SKM-1 treated with dmso at 0.1 percent for 144 hours (cell line): ENCODE measurements around the gene AFAP1.

Experiments used
- DNase-seq: peaks from one replicate; lab custom pipeline; 2025; ENCODE audit not compliant: unreplicated experiment; lab: John Stamatoyannopoulos, UW

Gene AFAP1

GRCh38 chr4:7806338-7807090 lies 133.1 kb downstream of the AFAP1 start:
- DNase-seq = no peak

GRCh38 chr4:7805533-7806337 lies 133.9 kb downstream of the AFAP1 start:
- no peak for DNase-seq

- DNase-seq = no peak
Observed at GRCh38 chr4:7804756-7805385, 134.8 kb downstream of the AFAP1 start.

GRCh38 chr4:7803992-7804755 lies 135.5 kb downstream of the AFAP1 start:
- peak; percentile 75 for DNase-seq

GRCh38 chr4:7803371-7803770 lies 136.3 kb downstream of the AFAP1 start:
- DNase-seq = no peak

- DNase-seq = peak; percentile 85
Observed at GRCh38 chr4:7802093-7802726, 137.5 kb downstream of the AFAP1 start.

GRCh38 chr4:7801641-7802040 lies 138.0 kb downstream of the AFAP1 start:
- DNase-seq = no peak

GRCh38 chr4:7801001-7801400 lies 138.7 kb downstream of the AFAP1 start:
- no peak for DNase-seq

- no peak for DNase-seq
Observed at GRCh38 chr4:7800410-7800809, 139.3 kb downstream of the AFAP1 start.

GRCh38 chr4:7799736-7800135 lies 139.9 kb downstream of the AFAP1 start:
- DNase-seq = no peak

- DNase-seq = no peak
Observed at GRCh38 chr4:7799306-7799705, 140.4 kb downstream of the AFAP1 start.

- DNase-seq = no peak
Observed at GRCh38 chr4:7798178-7798995, 141.3 kb downstream of the AFAP1 start.

GRCh38 chr4:7797330-7797729 lies 142.3 kb downstream of the AFAP1 start:
- DNase-seq = no peak

- DNase-seq = no peak
Observed at GRCh38 chr4:7795983-7796382, 143.7 kb downstream of the AFAP1 start.

- no peak for DNase-seq
Observed at GRCh38 chr4:7793186-7793585, 146.5 kb downstream of the AFAP1 start.

- DNase-seq = no peak
Observed at GRCh38 chr4:7792616-7793015, 147.0 kb downstream of the AFAP1 start.

GRCh38 chr4:7790999-7791398 lies 148.7 kb downstream of the AFAP1 start:
- no peak for DNase-seq

GRCh38 chr4:7790023-7790422 lies 149.6 kb downstream of the AFAP1 start:
- no peak for DNase-seq

GRCh38 chr4:7788694-7789425 lies 150.8 kb downstream of the AFAP1 start:
- DNase-seq = peak; percentile 56
